Liver (tissue), 3 donors: ENCODE measurements around the gene ZBTB17.

Experiments used
- EGR1 ChIP-seq, 2 donors: IDR thresholded peaks; 2 replicates each; pipeline ENCODE4 v1.6.1; 2016 to 2018; ENCODE audit warnings: antibody characterized with exemption in 2 of 2, low read depth in 2 of 2
- SP1 ChIP-seq: IDR thresholded peaks from 2 replicates; pipeline ENCODE4 v1.6.1; 2018; ENCODE audit warnings: antibody characterized with exemption, mild to moderate bottlenecking
- YY1 ChIP-seq: IDR thresholded peaks from 2 replicates; pipeline ENCODE4 v1.6.1; 2016; ENCODE audit warnings: antibody characterized with exemption, mild to moderate bottlenecking
- TF ChIP-seq, protein P1 (sequence below): IDR thresholded peaks from 2 replicates; pipeline ENCODE4 v1.6.1; 2016; ENCODE audit warnings: antibody characterized with exemption
- TF ChIP-seq, protein P2 (sequence below): fragments of 150-350 bp; IDR thresholded peaks from 2 replicates; pipeline ENCODE4 v1.5.1; 2017; ENCODE audit warnings: improper control_type of control experiment, low read depth, low read length; ENCODE audit not compliant: missing input control
- donor health status: healthy.
- donor health status: healthy.

DNA sequence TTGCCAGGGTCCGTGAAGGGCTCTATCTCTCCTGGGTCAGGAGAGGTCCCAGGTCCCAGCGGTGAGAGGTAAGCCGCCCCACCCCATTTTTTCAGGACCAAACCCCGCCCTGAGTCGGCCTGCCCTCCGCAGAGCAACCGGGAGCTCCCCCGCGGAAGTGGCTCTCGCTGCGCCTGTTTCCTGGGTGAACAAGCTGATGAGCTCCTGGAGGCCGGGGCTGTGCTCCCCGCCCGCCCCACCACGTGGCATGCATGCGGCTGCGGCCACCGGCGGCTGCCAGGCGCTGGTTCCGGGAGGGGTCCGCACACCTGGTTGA is 32.0 kb downstream of the ZBTB17 start:
- TF ChIP-seq EGR1 (IDR thresholded peaks at IDR 0.05; ENCODE audit: low read depth in 2 of 2) = no peak
- TF ChIP-seq SP1 = no peak
- TF ChIP-seq, protein P1, sequence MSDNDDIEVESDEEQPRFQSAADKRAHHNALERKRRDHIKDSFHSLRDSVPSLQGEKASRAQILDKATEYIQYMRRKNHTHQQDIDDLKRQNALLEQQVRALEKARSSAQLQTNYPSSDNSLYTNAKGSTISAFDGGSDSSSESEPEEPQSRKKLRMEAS = no peak
- TF ChIP-seq, protein P2, sequence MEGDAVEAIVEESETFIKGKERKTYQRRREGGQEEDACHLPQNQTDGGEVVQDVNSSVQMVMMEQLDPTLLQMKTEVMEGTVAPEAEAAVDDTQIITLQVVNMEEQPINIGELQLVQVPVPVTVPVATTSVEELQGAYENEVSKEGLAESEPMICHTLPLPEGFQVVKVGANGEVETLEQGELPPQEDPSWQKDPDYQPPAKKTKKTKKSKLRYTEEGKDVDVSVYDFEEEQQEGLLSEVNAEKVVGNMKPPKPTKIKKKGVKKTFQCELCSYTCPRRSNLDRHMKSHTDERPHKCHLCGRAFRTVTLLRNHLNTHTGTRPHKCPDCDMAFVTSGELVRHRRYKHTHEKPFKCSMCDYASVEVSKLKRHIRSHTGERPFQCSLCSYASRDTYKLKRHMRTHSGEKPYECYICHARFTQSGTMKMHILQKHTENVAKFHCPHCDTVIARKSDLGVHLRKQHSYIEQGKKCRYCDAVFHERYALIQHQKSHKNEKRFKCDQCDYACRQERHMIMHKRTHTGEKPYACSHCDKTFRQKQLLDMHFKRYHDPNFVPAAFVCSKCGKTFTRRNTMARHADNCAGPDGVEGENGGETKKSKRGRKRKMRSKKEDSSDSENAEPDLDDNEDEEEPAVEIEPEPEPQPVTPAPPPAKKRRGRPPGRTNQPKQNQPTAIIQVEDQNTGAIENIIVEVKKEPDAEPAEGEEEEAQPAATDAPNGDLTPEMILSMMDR = no peak
- no peak for TF ChIP-seq YY1
